ENCODE results near the gene FGF14. TPM values are rescaled to one million over a fixed set of nuclear protein-coding genes. Genes with fewer than 3 reads are reported as not detected.

FGF14 gene
- total RNA-seq, 1 donor from 2014 or later, result not detected

DNA sequence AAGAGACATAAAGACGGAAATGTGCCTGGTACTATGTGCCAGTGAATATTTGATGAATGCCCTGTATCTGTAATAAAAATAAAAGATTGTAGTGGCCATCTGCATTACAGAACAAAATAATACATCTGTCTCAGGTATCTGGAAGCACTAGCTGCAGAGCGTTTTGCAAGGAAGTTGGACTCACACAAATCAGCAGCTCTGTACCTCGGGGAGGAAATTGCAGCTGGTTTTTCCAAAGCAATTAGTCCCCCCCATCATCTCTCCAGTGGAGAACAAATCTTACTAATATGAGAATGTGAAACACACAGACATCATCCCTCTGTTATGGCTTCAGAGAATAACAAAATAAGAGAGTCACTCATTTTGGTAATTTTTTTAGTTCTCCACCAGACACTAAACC, 704.1 kb downstream of the FGF14 start:
- no peaks in the 10 kb centered on the region for H3K27me3 ChIP-seq (ENCODE audit: control insufficient read depth, insufficient read depth, low read length)
- FAIRE-seq (no peak), DNase-seq (ENCODE audit: low read depth) (no peak)
- H3K4me3 ChIP-seq (ENCODE audit: low read depth, low read length), result no peak overlapping the region
- no peaks in the 10 kb centered on the region for H3K36me3 ChIP-seq (ENCODE audit: control insufficient read depth, insufficient read depth, low read length)
- TF ChIP-seq, protein P1, sequence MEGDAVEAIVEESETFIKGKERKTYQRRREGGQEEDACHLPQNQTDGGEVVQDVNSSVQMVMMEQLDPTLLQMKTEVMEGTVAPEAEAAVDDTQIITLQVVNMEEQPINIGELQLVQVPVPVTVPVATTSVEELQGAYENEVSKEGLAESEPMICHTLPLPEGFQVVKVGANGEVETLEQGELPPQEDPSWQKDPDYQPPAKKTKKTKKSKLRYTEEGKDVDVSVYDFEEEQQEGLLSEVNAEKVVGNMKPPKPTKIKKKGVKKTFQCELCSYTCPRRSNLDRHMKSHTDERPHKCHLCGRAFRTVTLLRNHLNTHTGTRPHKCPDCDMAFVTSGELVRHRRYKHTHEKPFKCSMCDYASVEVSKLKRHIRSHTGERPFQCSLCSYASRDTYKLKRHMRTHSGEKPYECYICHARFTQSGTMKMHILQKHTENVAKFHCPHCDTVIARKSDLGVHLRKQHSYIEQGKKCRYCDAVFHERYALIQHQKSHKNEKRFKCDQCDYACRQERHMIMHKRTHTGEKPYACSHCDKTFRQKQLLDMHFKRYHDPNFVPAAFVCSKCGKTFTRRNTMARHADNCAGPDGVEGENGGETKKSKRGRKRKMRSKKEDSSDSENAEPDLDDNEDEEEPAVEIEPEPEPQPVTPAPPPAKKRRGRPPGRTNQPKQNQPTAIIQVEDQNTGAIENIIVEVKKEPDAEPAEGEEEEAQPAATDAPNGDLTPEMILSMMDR (IDR thresholded peaks at IDR 0.05; ENCODE audit: insufficient read depth, low read length, severe bottlenecking), result no peak

DNA sequence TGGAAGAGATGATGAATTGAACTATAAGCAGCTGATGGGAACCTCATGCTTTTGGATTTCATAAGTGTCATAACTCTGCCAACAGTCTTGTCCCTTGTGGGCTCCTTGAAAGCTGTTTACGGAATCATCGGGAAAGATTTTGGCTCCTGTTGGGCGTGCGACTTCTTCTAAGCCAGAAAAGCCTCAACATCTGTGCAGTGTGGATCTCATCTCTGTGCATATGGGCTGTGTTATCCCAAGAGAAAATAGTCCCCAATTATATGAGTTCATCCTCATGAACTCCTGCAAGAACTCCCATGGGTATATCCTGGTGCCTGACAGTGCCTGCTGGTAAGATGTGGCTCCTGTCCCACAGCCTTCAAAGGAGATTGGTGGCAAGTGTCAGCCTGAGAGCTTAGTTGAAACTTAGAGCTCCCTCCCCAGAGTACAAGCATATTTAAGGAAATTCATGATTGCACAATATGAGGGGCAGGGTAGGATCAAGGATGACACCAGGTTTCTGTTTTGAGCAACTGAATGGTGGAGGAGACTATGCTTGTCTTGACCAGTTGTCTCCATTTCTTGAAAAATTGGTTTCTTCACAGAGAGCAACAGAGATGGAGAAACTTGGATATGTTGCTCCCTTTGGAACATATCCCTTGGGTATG, 705.9 kb downstream of the FGF14 start:
- Histone ChIP-seq H3K27me3 (ENCODE audit: control insufficient read depth, insufficient read depth, low read length) (no peaks in the 10 kb centered on the region), H3K4me3 (ENCODE audit: low read depth, low read length) (no peak overlapping the region), H3K36me3 (ENCODE audit: control insufficient read depth, insufficient read depth, low read length) (no peaks in the 10 kb centered on the region)
- TF ChIP-seq, protein P1 (IDR thresholded peaks at IDR 0.05; ENCODE audit: insufficient read depth, low read length, severe bottlenecking), result no peak
- FAIRE-seq (no peak), DNase-seq (ENCODE audit: low read depth) (no peak)

DNA sequence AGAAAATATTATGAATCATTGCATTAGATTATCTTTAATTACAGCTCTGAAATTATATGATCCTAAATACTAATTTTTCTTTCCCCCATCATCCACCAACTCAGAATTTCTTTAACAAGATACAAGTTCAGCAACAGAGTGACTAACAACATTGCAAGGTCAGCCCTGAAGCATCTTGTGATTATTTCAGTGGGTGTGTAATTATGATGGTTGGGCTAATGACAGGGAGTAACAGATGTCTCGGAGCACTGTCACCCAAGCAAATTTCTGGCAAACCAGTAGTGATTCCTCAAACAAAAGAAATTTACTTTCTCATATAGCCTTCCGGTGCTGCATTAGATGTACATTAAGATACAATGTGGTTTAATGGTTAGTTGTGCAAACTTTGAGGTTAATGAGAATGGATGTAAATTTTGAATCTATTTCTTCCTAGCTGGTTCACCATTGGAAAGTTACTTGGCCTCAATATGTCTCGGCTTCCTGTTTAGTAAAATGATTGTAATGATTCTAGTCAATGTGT, 710.4 kb downstream of the FGF14 start:
- TF ChIP-seq, protein P1 (IDR thresholded peaks at IDR 0.05; ENCODE audit: insufficient read depth, low read length, severe bottlenecking), result no peak
- Histone ChIP-seq H3K27me3 (ENCODE audit: control insufficient read depth, insufficient read depth, low read length) (no peaks in the 10 kb centered on the region), H3K36me3 (ENCODE audit: control insufficient read depth, insufficient read depth, low read length) (no peaks in the 10 kb centered on the region), H3K4me3 (ENCODE audit: low read depth, low read length) (no peak overlapping the region)
- no peak for DNase-seq (ENCODE audit: low read depth)
- FAIRE-seq, result no peak

DNA sequence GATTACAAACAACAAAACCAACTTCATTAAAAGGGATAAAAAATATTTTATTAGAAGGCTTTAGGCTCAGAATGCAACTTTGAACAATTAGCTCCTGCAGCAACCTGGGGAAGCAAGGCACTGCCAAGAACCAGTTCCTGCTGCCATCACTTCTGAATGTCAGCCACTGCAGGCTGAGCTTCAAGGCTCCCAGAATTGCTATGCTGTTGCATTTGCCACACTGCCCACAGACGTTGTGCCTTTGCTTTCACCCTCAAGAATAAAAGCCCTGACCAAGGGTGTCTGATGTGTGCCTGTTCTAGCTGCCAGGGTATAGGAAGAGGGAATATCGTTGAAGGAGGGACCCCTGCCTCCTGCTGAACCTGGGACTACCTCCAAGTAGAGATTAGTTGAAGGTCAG, 711.0 kb downstream of the FGF14 start:
- Histone ChIP-seq H3K36me3 (ENCODE audit: control insufficient read depth, insufficient read depth, low read length) (no peaks in the 10 kb centered on the region), H3K27me3 (ENCODE audit: control insufficient read depth, insufficient read depth, low read length) (no peaks in the 10 kb centered on the region), H3K4me3 (ENCODE audit: low read depth, low read length) (no peak overlapping the region)
- TF ChIP-seq, protein P1 (IDR thresholded peaks at IDR 0.05; ENCODE audit: insufficient read depth, low read length, severe bottlenecking), result no peak
- FAIRE-seq (no peak), DNase-seq (ENCODE audit: low read depth) (no peak)

DNA sequence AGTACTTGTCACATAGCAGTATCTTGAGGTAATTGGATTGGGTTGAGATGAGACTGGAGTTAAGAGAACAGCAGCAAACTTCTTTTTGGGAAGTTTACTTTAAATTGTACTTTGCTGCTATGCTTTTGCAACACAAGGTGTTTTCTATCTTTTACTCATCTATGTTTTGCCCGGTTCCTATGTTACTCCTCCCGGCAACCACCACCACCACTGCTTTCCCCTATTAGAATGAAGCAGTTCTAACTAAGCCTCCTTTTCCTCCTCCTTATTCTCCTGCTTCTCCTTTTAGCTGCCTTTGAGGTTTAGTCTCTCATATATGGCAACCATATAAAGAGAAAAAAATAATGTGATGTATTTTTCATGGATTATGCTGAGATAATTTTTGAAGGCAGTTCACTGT, 715.8 kb downstream of the FGF14 start:
- no peak overlapping the region for H3K4me3 ChIP-seq (ENCODE audit: low read depth, low read length)
- TF ChIP-seq, protein P1 (IDR thresholded peaks at IDR 0.05; ENCODE audit: insufficient read depth, low read length, severe bottlenecking), result no peak
- no peak for FAIRE-seq
- no peaks in the 10 kb centered on the region for H3K36me3 ChIP-seq (ENCODE audit: control insufficient read depth, insufficient read depth, low read length)
- no peak for DNase-seq (ENCODE audit: low read depth)
- H3K27me3 ChIP-seq (ENCODE audit: control insufficient read depth, insufficient read depth, low read length), result no peaks in the 10 kb centered on the region

DNA sequence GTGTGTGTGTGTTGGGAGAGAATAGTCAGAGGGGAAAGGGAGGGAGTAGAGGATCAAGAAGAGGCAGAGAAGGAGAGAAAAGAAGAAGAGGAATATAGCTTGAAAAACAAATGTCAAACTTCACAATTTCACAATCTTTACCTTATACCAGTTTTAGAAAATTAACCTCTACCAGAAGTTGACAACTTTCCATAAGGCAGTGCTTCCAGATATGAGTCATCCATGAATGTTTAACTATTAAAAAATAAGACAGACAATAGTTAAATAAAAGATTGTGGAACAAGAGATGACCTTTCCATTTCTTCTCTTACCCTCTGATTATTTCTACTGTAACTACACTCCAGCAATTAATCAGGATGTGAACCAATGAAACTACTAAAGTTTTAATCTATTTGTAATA, 720.0 kb downstream of the FGF14 start:
- DNase-seq (ENCODE audit: low read depth) (peak; percentile 13), FAIRE-seq (no peak)

More for the DNA sequence above, 720.0 kb downstream of the FGF14 start:
- H3K36me3 ChIP-seq (ENCODE audit: control insufficient read depth, insufficient read depth, low read length), result no peaks in the 10 kb centered on the region
- H3K27me3 ChIP-seq (ENCODE audit: control insufficient read depth, insufficient read depth, low read length), result no peaks in the 10 kb centered on the region
- no peak overlapping the region for H3K4me3 ChIP-seq (ENCODE audit: low read depth, low read length)
- TF ChIP-seq, protein P1 (IDR thresholded peaks at IDR 0.05; ENCODE audit: insufficient read depth, low read length, severe bottlenecking), result no peak

Measured in bronchial epithelial cell (primary cell).